ENCODE data around the gene MYEF2.
A peak's percentile ranks its signal among the peaks of the same experiment; 100 is the strongest.

Gene MYEF2

DNA sequence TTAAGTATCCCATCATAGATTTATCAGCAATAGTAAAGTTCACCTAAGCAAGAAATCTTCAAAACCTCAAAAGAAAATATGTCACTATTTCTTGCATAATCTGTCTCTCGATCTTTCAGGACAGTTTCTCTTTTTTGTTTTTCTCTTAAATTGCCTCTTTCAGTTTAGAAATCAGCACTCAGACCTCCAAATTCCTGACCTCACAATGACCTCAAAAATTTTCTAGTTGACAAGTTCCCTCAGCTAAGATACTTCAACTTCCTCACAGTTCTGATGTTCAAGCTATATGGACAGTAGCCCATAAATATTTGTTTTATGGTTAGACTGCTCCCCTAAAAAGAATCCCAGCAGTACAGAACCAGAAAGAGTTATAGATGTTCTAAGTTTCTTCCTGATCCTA, 33.2 kb downstream of the MYEF2 start:
- peak; percentile 4 for DNase-seq (ENCODE audit: low spot score)

DNA sequence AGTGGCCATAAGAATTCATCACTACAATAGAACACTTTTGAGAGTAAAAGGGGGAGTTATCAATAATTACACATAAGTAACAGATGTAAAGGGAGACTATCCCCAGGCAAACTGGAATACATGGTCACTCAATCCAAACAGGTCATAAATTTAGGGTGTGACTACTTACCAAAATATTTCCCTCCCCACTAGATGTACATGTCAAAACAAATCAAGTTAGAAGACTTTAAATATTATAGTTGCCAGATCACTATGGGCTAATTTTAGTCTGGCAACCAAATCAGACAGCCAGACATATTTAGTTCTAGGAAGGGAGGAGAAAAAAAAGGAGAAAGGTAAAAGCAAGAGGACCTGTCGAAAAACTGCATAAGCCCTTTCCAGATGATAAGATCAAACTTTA, 34.2 kb downstream of the MYEF2 start:
- peak; percentile 12 for DNase-seq (ENCODE audit: low spot score)

DNA sequence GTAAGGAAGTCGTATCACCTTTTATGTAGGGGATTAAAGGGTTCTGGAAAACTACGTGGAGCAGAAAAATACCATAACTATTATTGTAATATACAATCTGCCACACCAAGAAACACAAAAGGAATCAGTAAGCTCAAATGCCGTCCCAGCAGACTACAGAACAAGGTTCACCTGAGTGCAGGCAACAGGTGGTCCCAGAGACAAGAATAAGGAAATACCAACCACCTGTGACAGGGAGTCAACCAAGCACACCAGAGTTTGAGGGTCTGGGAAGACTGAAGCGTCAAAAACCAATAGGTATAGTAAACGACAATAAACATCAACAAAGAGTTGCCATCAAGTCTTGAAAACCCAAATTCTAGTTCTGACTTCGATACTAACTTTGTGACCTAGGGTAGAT, 45.2 kb downstream of the MYEF2 start:
- DNase-seq (ENCODE audit: low spot score), result no peak

GRCh38 chr15:48131324-48131723, 46.8 kb downstream of the MYEF2 start:
- DNase-seq (ENCODE audit: low spot score), result no peak

GRCh38 chr15:48126667-48127355, 51.3 kb downstream of the MYEF2 start:
- no peak for DNase-seq (ENCODE audit: low spot score)

GRCh38 chr15:48121849-48122248, 56.2 kb downstream of the MYEF2 start:
- no peak for DNase-seq (ENCODE audit: low spot score)

DNA sequence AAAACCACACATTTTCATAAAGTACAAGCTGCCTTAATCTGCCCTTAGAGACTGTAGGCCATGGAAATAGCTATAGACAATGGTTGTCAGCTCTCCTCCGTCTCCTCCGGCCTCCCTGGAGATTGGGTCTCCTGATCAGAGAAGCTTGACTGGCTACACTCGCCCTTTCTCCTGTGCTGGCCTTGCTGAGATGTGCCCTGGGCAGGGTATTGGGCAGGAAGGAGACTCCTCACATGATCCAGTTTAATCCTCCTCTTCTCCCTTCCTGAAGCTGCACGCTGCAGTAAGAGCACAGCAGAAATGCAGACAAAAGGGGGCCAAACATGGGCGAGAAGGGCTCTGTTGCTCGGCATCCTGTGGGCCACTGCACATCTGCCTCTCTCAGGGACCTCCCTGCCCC, 57.4 kb downstream of the MYEF2 start, which contains the start of gene SLC24A5:
Gene SLC24A5, plus strand, starts transcription at position 246 of the 400 bp plus-strand sequence. Its CDS starts 55 bp downstream, at position 301.
- DNase-seq (ENCODE audit: low spot score), result no peak

GRCh38 chr15:48119277-48119676, 58.8 kb downstream of the MYEF2 start:
- no peak for DNase-seq (ENCODE audit: low spot score)

DNA sequence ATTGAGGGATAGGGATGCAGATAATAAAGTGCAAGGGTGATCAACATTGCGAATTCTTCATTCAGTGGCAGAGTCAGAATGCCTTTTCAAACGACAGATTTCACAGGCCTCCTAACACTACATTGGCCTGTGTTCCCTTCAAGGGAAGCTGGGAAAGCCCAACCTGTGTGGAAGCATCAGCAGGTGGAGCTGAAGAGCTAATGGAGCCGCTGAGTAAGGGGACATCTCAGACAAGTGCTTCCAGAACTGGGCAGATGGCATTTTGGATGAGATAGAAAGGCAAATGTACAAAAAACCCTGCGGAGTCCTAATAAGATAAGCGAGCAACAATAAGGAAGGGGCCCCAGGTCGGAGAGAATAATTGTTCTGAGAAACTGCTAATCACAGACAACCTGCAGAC, 65.9 kb downstream of the MYEF2 start:
- DNase-seq (ENCODE audit: low spot score), result peak; percentile 10

GRCh38 chr15:48109856-48110531, 68.1 kb downstream of the MYEF2 start:
- no peak for DNase-seq (ENCODE audit: low spot score)

DNA sequence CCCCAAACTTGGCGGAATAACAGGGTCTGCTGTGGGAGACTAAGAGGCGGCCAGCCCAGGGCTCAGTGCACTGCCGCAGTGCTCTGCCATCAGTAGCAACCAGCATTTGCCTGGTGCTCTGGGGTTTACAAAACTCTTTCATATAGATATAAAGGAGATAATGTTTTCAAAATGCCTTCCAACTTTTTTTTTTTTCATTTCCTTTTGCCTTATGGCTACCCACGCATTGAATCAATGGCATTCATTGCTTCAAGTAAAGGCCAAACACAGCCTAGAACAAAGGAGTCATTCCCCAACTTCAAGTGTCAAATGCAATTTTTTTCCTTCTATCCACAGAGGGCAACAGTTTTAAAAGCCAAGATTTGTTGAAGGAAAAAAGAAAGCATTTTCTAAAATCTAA, 68.9 kb downstream of the MYEF2 start:
- no peak for DNase-seq (ENCODE audit: low spot score)

DNA sequence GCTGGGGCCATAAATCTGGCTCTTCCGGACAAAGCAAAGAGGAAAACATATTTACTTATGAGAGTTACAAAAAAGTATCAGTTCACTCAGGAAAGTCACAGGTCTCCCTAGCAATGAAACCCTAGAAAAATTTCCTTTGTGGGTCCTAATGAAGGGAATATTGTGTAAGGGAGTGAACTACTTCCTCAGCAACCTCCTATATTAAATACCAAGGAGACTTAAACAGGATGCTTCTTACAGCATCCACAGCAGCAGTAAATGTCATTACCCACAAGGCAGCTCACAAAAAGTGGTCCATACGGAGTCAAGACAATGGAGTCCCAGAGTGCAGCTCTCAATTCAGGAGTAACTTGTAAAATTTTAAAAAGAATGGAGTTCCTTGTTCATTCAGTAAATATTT, 72.2 kb downstream of the MYEF2 start:
- DNase-seq (ENCODE audit: low spot score), result no peak

DNA sequence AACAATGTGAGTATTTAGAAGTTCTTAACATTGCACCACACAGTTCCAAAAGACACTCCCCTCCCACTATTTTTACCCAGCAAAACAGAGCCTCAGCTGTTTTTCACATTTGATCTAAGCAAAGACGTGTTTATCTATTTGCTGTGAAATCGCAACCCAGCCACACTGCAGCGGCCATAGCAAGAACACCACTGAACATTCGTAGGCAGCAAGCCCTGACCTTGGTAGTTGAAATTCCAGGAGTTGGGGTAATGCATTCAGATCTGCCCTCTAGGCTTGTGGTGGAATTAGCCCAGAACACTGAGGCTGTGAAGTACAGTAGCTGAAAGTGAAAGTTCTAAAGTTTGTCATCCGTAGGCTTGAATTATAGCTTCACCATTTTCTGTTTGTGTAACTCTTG, 74.4 kb downstream of the MYEF2 start:
- no peak for DNase-seq (ENCODE audit: low spot score)

DNA sequence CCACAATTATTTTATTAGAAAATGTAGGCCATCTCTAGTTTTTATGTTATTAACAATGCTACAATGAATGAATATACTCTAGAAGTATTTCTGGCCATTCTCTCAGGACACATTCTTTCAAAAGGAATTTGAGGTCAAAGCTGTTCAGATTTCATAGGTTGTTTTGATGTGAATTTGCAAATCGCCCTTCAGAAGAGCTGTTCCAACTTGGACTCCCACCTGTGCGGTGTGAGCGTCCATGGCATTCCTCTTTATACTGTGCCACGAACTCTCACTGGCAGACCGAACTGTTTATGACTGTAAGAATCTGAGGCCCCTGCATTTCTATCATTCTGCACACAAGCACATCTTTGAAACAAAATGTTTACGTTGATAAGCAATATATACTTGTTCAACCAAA, 75.9 kb downstream of the MYEF2 start:
- DNase-seq (ENCODE audit: low spot score), result no peak

DNA sequence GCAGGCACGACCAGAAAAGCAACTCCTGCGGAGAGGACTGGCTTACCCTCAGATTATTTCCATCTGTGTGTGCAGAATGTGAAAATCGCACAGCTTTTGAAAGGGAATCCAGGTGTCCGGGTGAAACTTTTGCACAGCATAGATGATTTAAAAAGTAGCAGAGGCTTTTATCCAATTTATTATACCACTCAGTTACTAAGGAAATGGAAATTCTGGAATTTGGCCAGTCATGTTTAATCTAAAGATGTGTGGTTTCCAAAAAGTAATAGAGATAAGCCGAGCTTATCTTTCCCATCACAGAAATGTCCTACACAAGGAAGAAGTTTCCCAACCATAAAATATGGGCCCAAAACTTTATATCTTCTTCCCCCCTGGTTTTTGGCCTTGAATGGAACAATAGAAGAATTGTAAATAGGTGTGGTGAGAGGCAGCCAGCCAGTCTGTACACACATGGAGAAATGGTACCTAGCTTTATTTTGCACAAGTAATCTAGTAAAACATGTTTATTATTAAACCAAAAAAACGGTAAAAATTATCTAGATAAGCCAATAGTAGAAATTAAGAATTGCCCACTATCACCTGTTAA, 76.6 kb downstream of the MYEF2 start:
- no peak for DNase-seq (ENCODE audit: low spot score)

GRCh38 chr15:48097264-48097663, 80.8 kb downstream of the MYEF2 start:
- no peak for DNase-seq (ENCODE audit: low spot score)

DNA sequence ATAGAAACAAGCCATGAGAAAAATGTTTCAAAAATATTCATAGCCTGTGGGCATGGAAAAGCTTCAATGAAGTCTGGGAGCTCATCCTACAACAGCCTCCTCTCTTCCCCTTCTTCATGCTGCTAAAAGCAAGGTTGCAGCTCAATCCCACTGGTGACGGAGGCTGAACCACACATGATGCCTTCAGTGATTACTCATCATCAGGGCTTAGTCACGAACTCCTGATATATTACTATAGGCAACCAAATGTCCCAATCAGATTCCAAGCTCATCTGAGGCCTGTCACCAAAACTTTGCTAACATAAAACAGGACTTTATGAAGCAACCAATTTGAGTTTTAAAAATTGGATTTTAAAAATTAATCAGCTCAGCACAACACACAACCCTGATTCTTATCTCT, 81.3 kb downstream of the MYEF2 start:
- peak; percentile 49 for DNase-seq (ENCODE audit: low spot score)

DNA sequence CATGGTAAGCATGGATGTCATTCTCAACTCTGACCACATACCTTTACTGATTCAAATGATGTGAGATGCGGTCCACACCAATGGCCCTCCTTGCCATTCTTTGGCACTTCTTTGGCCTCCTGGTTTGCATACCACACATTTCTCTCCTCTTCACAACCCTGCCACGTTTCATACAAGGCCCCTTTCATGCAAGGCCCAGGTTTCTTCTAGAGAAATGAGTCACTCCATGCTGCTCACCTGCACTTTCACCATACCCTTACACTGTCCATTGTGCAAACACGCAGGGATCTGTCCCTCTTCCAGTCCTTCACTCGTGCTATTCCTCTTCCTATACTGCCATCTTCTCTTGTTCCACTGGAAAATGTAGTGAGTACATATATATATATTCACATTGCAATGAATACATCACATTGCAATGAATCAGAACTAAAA, 81.7 kb downstream of the MYEF2 start:
- no peak for DNase-seq (ENCODE audit: low spot score)

GRCh38 chr15:48091522-48091921, 86.6 kb downstream of the MYEF2 start:
- DNase-seq (ENCODE audit: low spot score), result no peak

- no peak for DNase-seq (ENCODE audit: low spot score)
Measured at GRCh38 chr15:48090666-48091065, 87.4 kb downstream of the MYEF2 start.

DNA sequence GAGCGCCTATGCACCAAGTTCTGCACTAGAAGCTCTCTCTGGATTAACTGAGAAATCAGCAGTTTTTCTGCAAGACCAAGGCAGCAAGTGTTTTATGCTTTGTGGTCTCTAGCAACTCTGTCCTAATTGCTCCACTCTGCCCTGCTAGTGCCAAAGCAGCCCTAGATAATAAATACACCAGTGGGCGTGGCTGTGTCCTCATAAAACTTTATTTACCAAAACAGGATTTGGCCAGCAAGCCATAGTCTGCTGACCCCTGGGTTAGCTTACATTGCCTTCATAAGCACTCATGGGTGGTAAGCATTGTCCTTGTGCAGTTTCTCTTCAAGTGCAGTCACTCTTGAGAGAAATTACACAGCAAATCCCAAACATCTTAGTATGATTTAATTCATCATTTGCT, 88.0 kb downstream of the MYEF2 start:
- DNase-seq (ENCODE audit: low spot score), result no peak

GRCh38 chr15:48089702-48090101, 88.4 kb downstream of the MYEF2 start:
- DNase-seq (ENCODE audit: low spot score), result no peak

- no peak for DNase-seq (ENCODE audit: low spot score)
Measured at GRCh38 chr15:48087844-48088243, 90.3 kb downstream of the MYEF2 start.

Data from GM03348 (cell line).